Lower leg skin (tissue), 4 donors: ENCODE measurements around the gene ZBTB32. TPM values are rescaled to one million over a fixed set of nuclear protein-coding genes. Genes with fewer than 3 reads are reported as not detected.

Experiments used
- DNase-seq, 2 donors: peaks; one replicate each; pipeline ENCODE4 v3.0.0-alpha.2; 2019; ENCODE audit warnings: low spot score in 2 of 2
- H3K4me3 ChIP-seq: fragments of 200-600 bp; sonication (generic); 2 replicates; pipeline ENCODE4 v1.5.1; 2017; ENCODE audit warnings: mild to moderate bottlenecking, low read depth; ENCODE audit not compliant: poor library complexity, severe bottlenecking
- CTCF ChIP-seq, 3 donors: fragments of 450-650 bp; IDR thresholded peaks; one replicate each; pipeline ENCODE4 v1.5.1; 2016; ENCODE audit warnings: antibody characterized with exemption in 3 of 3, mild to moderate bottlenecking in 3 of 3, moderate library complexity in 2 of 3
- POLR2A ChIP-seq, 2 donors: fragments of 450-650 bp; IDR thresholded peaks; one replicate each; pipeline ENCODE4 v1.6.1; 2016 to 2017; ENCODE audit warnings: antibody characterized with exemption in 2 of 2, mild to moderate bottlenecking in 1 of 2, moderate library complexity in 1 of 2
- WGBS, 2 donors: methylation state at CpG; one replicate each; pipeline ENCODE4 v1.1.5; 2018; 5-methylcytosine and 5-hydroxymethylcytosine counted together
- intact Hi-C: fragments of 100-400 bp; cut with DNase I; formaldehyde crosslinking; loops from one replicate; pipeline ENCODE4 v1.15.0; 2023; ENCODE audit warnings: low total_unique reads
- total RNA-seq, 4 donors: library from RNA; depleted of rRNA; stranded (reverse); fragments of >200 nt; gene quantifications; one replicate each; pipeline ENCODE4 v1.1.0, GENCODE V29; 2016

Gene ZBTB32
- total RNA-seq, 4 donors from 2014 or later, result not detected

GRCh38 chr19:35738887-35739229 lies 34.5 kb downstream of the ZBTB32 start:
- no peak for TF ChIP-seq CTCF (IDR thresholded peaks at IDR 0.05)
- no peak for TF ChIP-seq POLR2A (IDR thresholded peaks at IDR 0.05)
- H3K4me3 ChIP-seq, result no peak overlapping the region
- WGBS, 2 donors, result 91 to 96% methylated on average over 2 of the region's 2 CpGs
- intact Hi-C loops, result no loop called here
- DNase-seq, result no peak

- H3K4me3 ChIP-seq, result no peak overlapping the region
- WGBS, 2 donors, result 70 to 74% methylated on average over 25 to 29 of the region's 29 CpGs
- intact Hi-C loops, result no loop called here
- no peak for DNase-seq
- TF ChIP-seq POLR2A (IDR thresholded peaks at IDR 0.05) (no peak), CTCF (IDR thresholded peaks at IDR 0.05) (no peak)
Observed at GRCh38 chr19:35739275-35740107, 35.1 kb downstream of the ZBTB32 start.

GRCh38 chr19:35740108-35740422 lies 35.7 kb downstream of the ZBTB32 start:
- H3K4me3 ChIP-seq, result peak overlapping the region; percentile 28
- intact Hi-C loops, result no loop called here
- no peak for DNase-seq
- TF ChIP-seq CTCF (IDR thresholded peaks at IDR 0.05) (no peak), POLR2A (IDR thresholded peaks at IDR 0.05) (no peak)
- WGBS, 2 donors, result 4 to 9% methylated on average over 10 to 14 of the region's 16 CpGs

DNA sequence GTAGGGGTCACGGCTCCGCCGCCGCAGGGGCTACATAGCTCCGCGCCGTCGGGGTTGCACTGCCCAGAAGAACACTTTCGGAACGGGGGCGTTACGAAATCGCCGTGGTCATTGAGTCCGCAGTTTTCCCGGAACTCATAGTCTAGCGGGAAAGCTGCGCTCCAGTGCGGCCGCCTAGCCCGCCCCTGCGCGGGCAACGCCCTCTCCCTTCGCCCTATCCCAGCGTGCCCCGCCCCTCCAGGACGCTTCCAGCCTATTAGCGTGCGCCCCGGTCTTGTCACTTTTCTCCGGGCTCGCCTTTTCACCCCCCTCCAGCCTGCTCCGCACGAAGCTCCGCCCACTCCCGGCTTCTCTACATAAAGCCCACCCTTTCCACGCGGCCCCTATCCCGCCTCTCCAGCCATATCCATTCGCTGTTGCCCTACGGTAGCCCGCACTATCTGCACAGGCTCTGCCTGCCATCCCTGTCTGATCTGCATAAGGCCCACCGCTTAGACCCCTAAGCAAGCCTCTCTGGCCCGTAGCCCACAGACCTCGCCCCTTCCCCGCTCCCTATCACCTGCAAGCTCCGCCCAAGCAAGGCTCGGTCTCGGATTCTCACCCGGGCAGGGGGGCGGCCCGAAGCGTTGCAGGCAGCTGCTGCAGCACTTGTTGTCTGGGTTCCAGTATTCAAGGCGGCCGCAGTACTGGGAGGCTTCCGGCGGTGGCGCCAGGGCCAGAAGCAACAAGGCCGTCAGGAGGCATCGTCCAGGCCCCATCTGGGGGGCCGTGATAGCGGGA lies 36.3 kb downstream of the ZBTB32 start:
- WGBS, 2 donors, result 0 to 1% methylated on average over 43 to 58 of the region's 63 CpGs
- intact Hi-C loops, result no loop called here
- DNase-seq, result peak; percentile 97 to 100
- H3K4me3 ChIP-seq, result peak overlapping the region; percentile 35
- peak in 1 of 3 donors; percentile 30 for TF ChIP-seq CTCF (IDR thresholded peaks at IDR 0.05)
- TF ChIP-seq POLR2A (IDR thresholded peaks at IDR 0.05), result no peak

DNA sequence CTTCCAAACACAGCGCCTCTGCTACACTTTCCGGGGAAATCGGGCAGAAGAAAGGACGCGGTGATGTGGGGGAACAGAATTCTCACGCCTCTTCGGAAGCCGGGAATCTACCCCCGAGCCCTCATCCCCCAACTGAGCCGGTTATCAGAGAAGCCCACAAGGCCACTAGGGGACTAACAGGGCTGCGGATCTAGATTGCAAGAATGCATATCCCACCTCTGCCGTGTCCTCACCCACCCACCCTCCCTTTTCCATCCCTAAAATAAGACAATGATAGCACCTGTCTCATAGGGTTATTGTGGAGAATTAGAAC lies 36.8 kb downstream of the ZBTB32 start:
- intact Hi-C loops, result no loop called here
- H3K4me3 ChIP-seq, result no peak overlapping the region
- no peak for DNase-seq
- 1 to 14% methylated on average over 11 to 12 of the region's 12 CpGs for WGBS, 2 donors
- no peak for TF ChIP-seq POLR2A (IDR thresholded peaks at IDR 0.05)
- no peak for TF ChIP-seq CTCF (IDR thresholded peaks at IDR 0.05)
